Pancreas (tissue), 10 donors: ENCODE data around the gene CRHR1. TPM values are rescaled to one million over a fixed set of nuclear protein-coding genes. Genes with fewer than 3 reads are reported as not detected.

Source experiments
- ATAC-seq, 4 donors: fragments of 200-7000 bp; cut with Tn5 transposase; one replicate each; pipeline versions ENCODE4 v1.8.0 to v1.9.1; 2020; ENCODE audit warnings: mild to moderate bottlenecking in 4 of 4, moderate library complexity in 4 of 4
- DNase-seq, 6 donors: peaks; one replicate each; pipeline ENCODE4 v3.0.0-alpha.2; 2020
- FAIRE-seq: peaks from 2 replicates; lab custom pipeline; 2012; peaks lifted over from hg19 to GRCh38; lab: Jason Lieb, UNC
- H3K27ac ChIP-seq, 4 donors: fragments of 200-600 bp; sonication (generic); 1 replicate in 3 of 4; 2 replicates in 1 of 4; pipeline versions ENCODE4 v1.5.0 to v1.8.0; 2020
- H3K27me3 ChIP-seq, 4 donors: fragments of 200-600 bp; one replicate each; pipeline ENCODE4 v1.8.0; 2021
- H3K36me3 ChIP-seq, 3 donors: fragments of 200-600 bp; sonication (generic) in 1 of 3; one replicate each; pipeline versions ENCODE4 v1.5.0 to v1.8.0; 2020 to 2021
- H3K4me1 ChIP-seq, 3 donors: fragments of 200-600 bp; one replicate each; pipeline ENCODE4 v1.8.0; 2021
- H3K4me3 ChIP-seq, 4 donors: fragments of 200-600 bp; sonication (generic) in 2 of 4; one replicate each; pipeline versions ENCODE4 v1.5.0 to v1.8.0; 2020 to 2021
- H3K9me3 ChIP-seq, 4 donors: fragments of 200-600 bp; one replicate each; pipeline ENCODE4 v1.8.0; 2021
- WGBS, 2 donors: extraction: QIAGEN DNeasy Blood & Tissue Kit; methylation state at CpG; one replicate each; pipeline ENCODE4 v1.1.7; 2013; 5-methylcytosine and 5-hydroxymethylcytosine counted together
- intact Hi-C, 3 donors: fragments of 100-400 bp; cut with DNase I; formaldehyde crosslinking; loops; one replicate each; pipeline versions ENCODE4 v1.11.1 to v1.14.2; 2022
- polyA plus RNA-seq, 2 donors: library from polyadenylated mRNA; stranded (reverse); fragments of 200-250 nt; gene quantifications; one replicate each; pipeline ENCODE4 v1.2.3, GENCODE V29; 2013
- total RNA-seq, 6 donors: library from RNA; stranded (reverse); fragmentation: NEBNext Ultra II Directional in 4 of 6; extraction: Animal tissue kit (Norgen Biotek cat#: 25700) in 4 of 6; gene quantifications; one replicate each; pipeline versions ENCODE4 v1.2.1 to v1.2.4, GENCODE V29; 2021 to 2023
- TF ChIP-seq, protein P1 (sequence below), 4 donors: fragments of 200-600 bp; sonication (generic) in 3 of 4; IDR thresholded peaks; one replicate each; pipeline versions ENCODE4 v1.5.0 to v1.8.0; 2021; ENCODE audit warnings: antibody characterized with exemption in 4 of 4
- donor health status: healthy with polysubstance abuse.
- donor health status: DM: no; HTN: no; CAD: no; lungs with moderate emphysema.
- donor health status: DM: no; HTN: no; CAD: no.
- donor health status: control.
- donor health status: control.
- donor health status: Bipolar disorder and iron deficiency.
- donor health status: DM: yes; HTN: yes; CAD: no.
- donor health status: DM: no; HTN: no; CAD: no.
- donor health status: DM: no; HTN: no; CAD: no.
- donor health status: DM: yes; HTN: yes; CAD: no.

The CRHR1 gene
- total and polyA plus RNA-seq, 8 donors = 0.13 to 0.31 TPM; not detected in 6

DNA sequence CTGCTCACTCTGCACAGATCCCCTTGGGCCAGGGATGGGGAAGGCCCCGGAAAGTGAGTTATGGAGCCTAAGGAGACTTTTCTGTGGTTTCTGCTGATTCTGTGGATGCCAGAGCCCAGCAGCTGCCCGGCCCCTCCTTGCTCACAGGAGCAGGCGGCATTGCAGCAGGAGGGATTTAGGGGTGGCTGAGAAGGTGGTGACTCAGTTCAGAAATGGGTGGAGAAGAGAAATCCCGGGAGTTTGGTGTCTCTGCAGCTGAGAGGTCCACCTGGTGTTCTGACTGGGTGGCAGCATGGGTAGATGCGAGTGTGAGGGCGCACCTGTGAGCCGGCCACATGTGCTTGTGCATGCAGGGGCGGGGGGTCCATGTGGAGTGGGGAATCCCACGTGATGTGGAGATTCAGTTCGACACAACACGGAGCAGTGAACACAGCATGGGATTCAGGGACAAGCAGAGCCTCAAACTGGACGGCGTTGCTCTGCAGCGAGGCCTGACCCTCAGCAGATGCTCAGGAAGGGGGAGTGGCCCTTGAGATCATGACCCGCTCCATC is 44.5 kb downstream of the CRHR1 start:
- no peaks in the 10 kb centered on the region for H3K9me3 ChIP-seq
- H3K27me3 ChIP-seq = no peaks in the 10 kb centered on the region
- FAIRE-seq (no peak), ATAC-seq (no peak), DNase-seq (peak in 1 of 6 donors; percentile 21)
- intact Hi-C loops = loop anchor here in 2 of 3 donors (10.0 kb wide), 2 partner anchors 184 to 604 kb away; partner anchors contain the start of gene FMNL1 (in 1 of the 2)
- WGBS, 2 donors = 54 to 61% methylated on average over 14 to 15 of the region's 15 CpGs
- H3K4me3 ChIP-seq = no peak overlapping the region
- TF ChIP-seq, protein P1, sequence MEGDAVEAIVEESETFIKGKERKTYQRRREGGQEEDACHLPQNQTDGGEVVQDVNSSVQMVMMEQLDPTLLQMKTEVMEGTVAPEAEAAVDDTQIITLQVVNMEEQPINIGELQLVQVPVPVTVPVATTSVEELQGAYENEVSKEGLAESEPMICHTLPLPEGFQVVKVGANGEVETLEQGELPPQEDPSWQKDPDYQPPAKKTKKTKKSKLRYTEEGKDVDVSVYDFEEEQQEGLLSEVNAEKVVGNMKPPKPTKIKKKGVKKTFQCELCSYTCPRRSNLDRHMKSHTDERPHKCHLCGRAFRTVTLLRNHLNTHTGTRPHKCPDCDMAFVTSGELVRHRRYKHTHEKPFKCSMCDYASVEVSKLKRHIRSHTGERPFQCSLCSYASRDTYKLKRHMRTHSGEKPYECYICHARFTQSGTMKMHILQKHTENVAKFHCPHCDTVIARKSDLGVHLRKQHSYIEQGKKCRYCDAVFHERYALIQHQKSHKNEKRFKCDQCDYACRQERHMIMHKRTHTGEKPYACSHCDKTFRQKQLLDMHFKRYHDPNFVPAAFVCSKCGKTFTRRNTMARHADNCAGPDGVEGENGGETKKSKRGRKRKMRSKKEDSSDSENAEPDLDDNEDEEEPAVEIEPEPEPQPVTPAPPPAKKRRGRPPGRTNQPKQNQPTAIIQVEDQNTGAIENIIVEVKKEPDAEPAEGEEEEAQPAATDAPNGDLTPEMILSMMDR (IDR thresholded peaks at IDR 0.05) = no peak
- H3K4me1 ChIP-seq = no peaks in the 10 kb centered on the region
- no peaks in the 10 kb centered on the region for H3K36me3 ChIP-seq
- no peak overlapping the region for H3K27ac ChIP-seq

DNA sequence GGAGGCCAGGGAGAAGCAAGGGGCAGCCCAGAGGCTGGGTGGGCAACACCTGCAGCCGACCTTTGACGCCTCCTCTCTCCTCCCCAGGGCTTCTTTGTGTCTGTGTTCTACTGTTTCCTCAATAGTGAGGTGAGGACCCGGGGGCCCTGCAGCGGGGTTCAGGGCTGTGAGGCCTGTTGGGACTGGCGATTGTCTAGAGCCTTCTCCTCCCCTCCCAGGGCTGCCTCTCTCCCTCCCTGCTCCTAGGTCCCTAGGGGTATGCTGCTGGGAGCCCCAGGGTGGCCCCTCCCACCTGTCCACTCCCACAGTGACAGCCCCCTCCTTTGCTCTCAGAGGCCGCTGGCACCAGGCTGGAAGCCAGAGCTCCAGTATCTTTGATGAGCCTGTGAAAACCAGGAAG is 49.8 kb downstream of the CRHR1 start:
- Histone ChIP-seq H3K36me3 (no peaks in the 10 kb centered on the region), H3K27me3 (no peaks in the 10 kb centered on the region), H3K9me3 (no peaks in the 10 kb centered on the region), H3K27ac (no peak overlapping the region), H3K4me3 (no peak overlapping the region), H3K4me1 (no peaks in the 10 kb centered on the region)
- TF ChIP-seq, protein P1 (IDR thresholded peaks at IDR 0.05) = no peak
- 50 to 59% methylated on average over 6 of the region's 6 CpGs for WGBS, 2 donors
- FAIRE-seq (no peak), ATAC-seq (no peak), DNase-seq (peak in 1 of 6 donors; percentile 35)
- intact Hi-C loops = loop anchor here in 2 of 3 donors (5.0 kb wide), 1 partner anchor 192 kb away; no protein-coding TSS in a partner anchor

DNA sequence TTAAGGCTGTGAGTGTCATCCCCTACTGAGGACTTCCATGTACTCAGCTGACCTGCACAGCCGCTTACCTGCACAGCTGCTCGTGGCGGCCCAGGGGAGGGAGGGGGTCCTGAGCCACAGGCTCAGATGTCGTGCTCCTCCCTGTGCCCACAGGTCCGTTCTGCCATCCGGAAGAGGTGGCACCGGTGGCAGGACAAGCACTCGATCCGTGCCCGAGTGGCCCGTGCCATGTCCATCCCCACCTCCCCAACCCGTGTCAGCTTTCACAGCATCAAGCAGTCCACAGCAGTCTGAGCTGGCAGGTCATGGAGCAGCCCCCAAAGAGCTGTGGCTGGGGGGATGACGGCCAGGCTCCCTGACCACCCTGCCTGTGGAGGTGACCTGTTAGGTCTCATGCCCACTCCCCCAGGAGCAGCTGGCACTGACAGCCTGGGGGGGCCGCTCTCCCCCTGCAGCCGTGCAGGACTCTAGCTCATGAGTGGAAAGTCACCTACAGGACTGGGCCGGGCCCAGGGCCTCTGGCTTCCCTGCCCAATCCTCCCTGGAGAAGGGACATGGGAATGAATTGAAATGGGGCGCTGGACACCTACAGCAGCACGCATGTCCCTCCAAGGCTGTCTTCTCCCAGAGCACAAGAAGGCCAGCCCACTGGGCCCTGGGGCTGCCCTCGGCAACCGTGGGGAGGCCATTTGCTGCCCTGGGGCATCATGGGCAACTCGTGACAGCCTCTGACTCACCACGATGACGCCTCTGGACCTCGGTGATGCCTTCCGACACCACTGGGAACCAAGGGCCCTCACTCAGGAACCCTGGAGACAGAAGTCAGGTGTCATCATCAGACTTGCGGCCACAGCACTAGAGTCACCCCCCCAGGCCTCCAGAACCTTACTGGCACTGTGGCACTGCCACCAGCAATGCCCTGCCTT is 50.6 kb downstream of the CRHR1 start:
- H3K27me3 ChIP-seq = no peaks in the 10 kb centered on the region
- intact Hi-C loops = loop anchor here in 2 of 3 donors (5.0 kb wide), 1 partner anchor 192 kb away; no protein-coding TSS in a partner anchor
- H3K36me3 ChIP-seq = no peaks in the 10 kb centered on the region
- FAIRE-seq = no peak
- WGBS, 2 donors = 70 to 81% methylated on average over 24 to 26 of the region's 26 CpGs
- DNase-seq = peak in 1 of 6 donors; percentile 56
- no peak overlapping the region for H3K27ac ChIP-seq
- TF ChIP-seq, protein P1 (IDR thresholded peaks at IDR 0.05) = no peak
- ATAC-seq = no peak
- no peaks in the 10 kb centered on the region for H3K4me1 ChIP-seq
- H3K4me3 ChIP-seq = no peak overlapping the region
- H3K9me3 ChIP-seq = no peaks in the 10 kb centered on the region

DNA sequence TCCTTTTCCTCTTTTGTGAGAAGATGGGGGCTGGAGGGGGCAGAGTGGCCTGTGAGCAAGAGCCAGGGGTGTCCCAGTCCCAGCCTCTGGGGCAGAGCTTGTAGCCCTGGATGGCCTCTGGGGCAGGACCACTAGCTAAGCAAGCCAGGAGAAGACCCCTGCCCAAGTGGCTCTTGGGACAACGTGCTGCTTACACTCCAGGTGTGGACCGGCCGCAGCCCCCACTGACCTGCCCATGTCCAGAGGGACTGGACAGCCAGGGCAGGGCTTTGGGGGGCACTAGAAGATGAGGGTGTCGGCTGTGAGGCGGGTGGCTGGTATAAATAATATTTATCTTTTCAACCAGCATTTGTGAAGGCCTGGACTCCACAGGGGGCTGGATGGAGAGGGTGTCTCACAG is 51.4 kb downstream of the CRHR1 start:
- Histone ChIP-seq H3K27ac (no peak overlapping the region), H3K4me1 (no peaks in the 10 kb centered on the region), H3K9me3 (no peaks in the 10 kb centered on the region), H3K4me3 (no peak overlapping the region), H3K36me3 (no peaks in the 10 kb centered on the region), H3K27me3 (no peaks in the 10 kb centered on the region)
- 58 to 65% methylated on average over 5 of the region's 5 CpGs for WGBS, 2 donors
- DNase-seq (peak in 1 of 6 donors; percentile 26), FAIRE-seq (no peak), ATAC-seq (no peak)
- TF ChIP-seq, protein P1 (IDR thresholded peaks at IDR 0.05) = no peak
- intact Hi-C loops = no loop called here
